Activated CD8-positive, alpha-beta memory T cell treated with anti-CD3 and anti-CD28 coated beads, Interleukin-2, amount 50 U/mL, for 24 hours (primary cell): ENCODE results near the gene ERP29.
"Not testable (repeated sequence)": the region's sequence is repeated elsewhere in the genome, so short reads cannot be mapped to it uniquely, and the experiment has no call there.

Source experiments
- DNase-seq: peaks from one replicate; pipeline ENCODE4 v3.0.0-alpha.2; 2020; ENCODE audit errors: extremely low read depth

The ERP29 gene

DNA sequence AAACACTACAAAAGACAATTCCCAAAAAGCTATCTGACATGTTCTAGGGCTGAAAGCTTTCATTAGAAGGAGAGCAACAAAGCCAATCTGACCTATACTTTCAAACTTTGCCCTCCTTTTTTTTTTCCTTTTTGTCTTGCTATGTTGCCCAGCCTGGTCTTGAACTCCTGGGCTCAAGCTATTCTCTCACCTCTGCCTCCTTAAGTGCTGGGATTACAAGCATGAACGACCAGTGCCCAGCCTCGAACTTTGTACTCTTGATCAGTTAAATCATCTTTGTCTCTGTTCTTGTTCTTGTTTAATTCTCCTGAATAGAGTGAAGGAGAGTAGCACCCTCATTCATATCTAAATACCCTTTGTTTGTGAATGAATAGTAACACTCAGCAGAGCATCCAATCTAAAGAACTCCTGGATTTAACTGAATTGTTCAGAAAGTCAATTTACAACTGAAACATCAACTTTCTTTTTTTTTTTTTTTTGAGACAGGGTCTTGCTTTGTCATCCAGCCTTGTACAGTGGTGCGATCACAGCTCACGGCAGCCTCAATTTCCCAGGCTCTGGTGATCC lies 22.1 kb downstream of the ERP29 start:
- DNase-seq = no peak

GRCh38 chr12:112036614-112037013 lies 23.4 kb downstream of the ERP29 start:
- DNase-seq = not testable (repeated sequence)

GRCh38 chr12:112046003-112046402 lies 32.8 kb downstream of the ERP29 start:
- no peak for DNase-seq

DNA sequence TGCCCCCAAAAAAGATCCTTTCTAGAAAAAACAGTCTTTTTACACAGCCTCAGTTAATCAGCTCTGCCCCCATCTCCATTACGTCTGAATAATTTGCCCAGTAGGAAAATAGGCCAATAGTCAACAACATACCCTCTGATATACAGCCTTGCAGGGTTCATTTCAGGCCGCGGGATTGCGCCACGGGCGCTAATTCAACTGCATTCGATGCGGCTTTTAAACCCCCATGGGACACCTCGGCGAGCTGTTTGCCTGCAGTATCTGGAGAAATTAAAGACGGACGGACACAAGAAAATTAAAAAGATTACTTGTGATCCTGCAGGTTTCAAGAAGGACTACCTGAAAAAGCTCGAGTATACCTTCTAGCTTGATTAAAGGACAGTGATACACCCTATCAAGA lies 36.1 kb downstream of the ERP29 start:
- DNase-seq = no peak

DNA sequence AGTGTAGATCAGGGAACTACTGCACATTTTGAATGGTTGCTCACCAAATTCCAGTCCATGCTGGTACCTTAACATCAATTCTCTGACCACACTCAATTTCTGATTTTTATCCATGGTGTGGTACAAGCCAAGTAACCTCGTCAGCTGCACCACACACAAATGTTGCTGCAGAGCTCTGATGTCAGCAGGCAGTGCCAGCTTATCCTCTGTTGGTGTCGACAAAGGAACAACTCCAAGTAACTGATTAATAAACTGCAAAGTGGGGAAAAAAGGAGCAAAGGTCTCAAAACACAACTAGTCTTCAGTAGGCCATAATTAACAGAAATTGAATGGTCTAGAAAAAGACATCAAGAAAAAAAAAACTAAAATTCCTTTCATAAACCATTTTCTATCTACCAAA lies 47.9 kb downstream of the ERP29 start:
- DNase-seq = no peak

DNA sequence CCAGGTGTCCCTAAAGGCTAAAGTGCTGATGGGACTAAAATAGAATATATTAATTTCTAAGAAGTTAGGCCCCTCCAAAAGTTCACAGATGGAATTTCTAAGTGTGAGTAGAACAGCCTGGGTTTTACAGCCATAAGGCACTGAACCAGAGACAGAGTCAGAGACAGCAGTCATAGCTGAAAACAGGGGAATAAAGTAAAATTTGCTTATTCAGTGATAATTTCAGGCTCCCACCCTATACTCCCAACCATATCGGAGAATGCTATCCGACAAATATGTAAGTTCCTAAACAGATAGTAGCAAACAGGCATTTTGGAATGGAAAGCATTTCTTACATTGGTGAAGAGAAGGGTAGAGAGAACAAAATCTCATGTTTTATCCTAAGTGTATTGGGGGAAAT lies 50.0 kb downstream of the ERP29 start:
- no peak for DNase-seq

- DNase-seq = no peak
Measured at GRCh38 chr12:112066566-112066965, 53.3 kb downstream of the ERP29 start.
